LNCaP clone FGC (cell line): ENCODE measurements around the gene SLC19A2.

Experiments
- DNase-seq: peaks from one replicate; pipeline ENCODE4 v3.0.0-alpha.2; 2011; ENCODE audit warnings: low read depth
- H3K4me3 ChIP-seq: 2 replicates; pipeline ENCODE4 v1.5.1; 2011; ENCODE audit warnings: mild to moderate bottlenecking, low read depth, low read length, control low read depth
- TF ChIP-seq, protein P1 (sequence below): IDR thresholded peaks from 2 replicates; pipeline ENCODE4 v1.5.1; 2012; ENCODE audit warnings: mild to moderate bottlenecking; ENCODE audit not compliant: control insufficient read depth, insufficient read depth; ENCODE audit errors: extremely low read depth

Gene SLC19A2

GRCh38 chr1:169451218-169451824 lies 34.4 kb downstream of the SLC19A2 start:
- no peak for DNase-seq
- no peak overlapping the region for H3K4me3 ChIP-seq
- TF ChIP-seq, protein P1, sequence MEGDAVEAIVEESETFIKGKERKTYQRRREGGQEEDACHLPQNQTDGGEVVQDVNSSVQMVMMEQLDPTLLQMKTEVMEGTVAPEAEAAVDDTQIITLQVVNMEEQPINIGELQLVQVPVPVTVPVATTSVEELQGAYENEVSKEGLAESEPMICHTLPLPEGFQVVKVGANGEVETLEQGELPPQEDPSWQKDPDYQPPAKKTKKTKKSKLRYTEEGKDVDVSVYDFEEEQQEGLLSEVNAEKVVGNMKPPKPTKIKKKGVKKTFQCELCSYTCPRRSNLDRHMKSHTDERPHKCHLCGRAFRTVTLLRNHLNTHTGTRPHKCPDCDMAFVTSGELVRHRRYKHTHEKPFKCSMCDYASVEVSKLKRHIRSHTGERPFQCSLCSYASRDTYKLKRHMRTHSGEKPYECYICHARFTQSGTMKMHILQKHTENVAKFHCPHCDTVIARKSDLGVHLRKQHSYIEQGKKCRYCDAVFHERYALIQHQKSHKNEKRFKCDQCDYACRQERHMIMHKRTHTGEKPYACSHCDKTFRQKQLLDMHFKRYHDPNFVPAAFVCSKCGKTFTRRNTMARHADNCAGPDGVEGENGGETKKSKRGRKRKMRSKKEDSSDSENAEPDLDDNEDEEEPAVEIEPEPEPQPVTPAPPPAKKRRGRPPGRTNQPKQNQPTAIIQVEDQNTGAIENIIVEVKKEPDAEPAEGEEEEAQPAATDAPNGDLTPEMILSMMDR = no peak

DNA sequence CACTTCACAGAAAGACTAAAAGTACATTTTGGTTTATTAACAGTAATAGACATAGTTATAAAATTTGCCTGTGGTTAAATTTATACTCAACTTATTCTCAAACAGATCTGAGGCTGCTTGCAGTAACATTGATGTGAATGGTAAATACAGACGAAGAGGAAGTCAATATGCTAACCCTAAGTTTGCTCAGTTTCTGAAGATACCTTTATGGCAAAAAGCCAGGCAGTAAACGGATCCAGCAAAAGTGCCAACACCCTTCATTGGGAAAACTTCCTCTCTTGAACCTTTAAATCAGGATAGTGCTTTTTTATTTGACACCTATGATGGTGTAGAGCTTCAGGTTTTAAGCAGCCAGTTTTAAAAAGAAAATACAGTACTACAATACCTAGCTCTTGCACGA lies 41.8 kb downstream of the SLC19A2 start:
- DNase-seq = peak; percentile 62
- no peak overlapping the region for H3K4me3 ChIP-seq
- TF ChIP-seq, protein P1 = no peak

GRCh38 chr1:169427081-169427641 lies 58.6 kb downstream of the SLC19A2 start, which contains the start of gene CCDC181:
Gene CCDC181, minus strand, starts transcription at chr1:169427474. Its CDS starts 2,547 bp downstream, at chr1:169424927.
- TF ChIP-seq, protein P1 = no peak
- no peak for DNase-seq
- H3K4me3 ChIP-seq = no peak within 1 kb of the TSS

DNA sequence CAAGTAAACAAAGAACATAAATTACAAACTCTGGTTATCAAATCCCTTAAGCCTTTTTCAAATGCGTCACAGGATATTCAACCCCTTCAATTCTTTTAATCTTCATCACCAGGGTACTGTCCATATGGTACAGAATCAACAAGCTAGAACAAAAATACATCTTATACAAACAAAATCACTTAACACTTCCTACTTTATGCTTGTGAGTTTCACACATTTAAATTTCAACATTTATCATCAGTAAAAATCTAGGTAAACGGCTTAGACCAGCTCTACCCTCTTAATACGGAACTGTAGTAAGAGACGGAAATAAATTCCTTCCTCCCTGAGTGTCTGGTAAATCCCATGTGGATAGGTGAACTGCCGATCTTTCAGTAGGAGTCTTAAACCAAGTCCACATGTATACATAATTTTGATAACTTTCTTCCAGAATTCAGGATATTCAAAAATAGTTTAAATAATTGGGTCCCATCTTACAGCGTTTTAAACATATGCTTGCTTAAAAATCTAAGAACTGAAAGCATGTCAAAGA lies 59.5 kb downstream of the SLC19A2 start:
- TF ChIP-seq, protein P1 = no peak
- no peak overlapping the region for H3K4me3 ChIP-seq
- DNase-seq = peak; percentile 52

DNA sequence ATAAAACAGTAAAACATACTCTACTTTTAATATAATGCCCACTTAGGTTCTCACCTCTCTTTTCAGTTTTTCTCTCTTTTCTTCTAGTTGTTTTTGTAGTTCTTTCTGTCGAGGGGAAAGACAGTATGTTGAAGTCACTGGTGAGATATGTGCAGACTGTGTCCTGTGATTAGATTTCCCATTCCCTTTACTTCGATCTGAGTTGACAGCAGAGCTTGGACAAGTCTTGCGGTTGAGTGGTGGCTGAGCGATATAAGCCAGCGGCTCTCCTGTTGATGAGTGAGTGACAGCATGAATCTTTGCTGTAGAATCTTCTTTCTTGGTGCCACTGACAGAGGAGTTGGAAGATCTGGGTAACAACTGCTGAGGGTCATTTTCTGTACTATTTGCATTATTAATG lies 64.4 kb downstream of the SLC19A2 start:
- H3K4me3 ChIP-seq = no peak overlapping the region
- TF ChIP-seq, protein P1 = no peak
- DNase-seq = no peak

- DNase-seq = no peak
- H3K4me3 ChIP-seq = no peak overlapping the region
- TF ChIP-seq, protein P1 = no peak
Observed at GRCh38 chr1:169414952-169415351, 70.8 kb downstream of the SLC19A2 start.
